GM19455 (cell line): ENCODE measurements around the gene SRGAP1.
"Not testable (repeated sequence)": the region's sequence is repeated elsewhere in the genome, so short reads cannot be mapped to it uniquely, and the experiment has no call there.

Experiments
- ATAC-seq: cut with Tn5 transposase; IDR thresholded peaks from one replicate; pipeline ENCODE4 v1.9.1; 2021; ENCODE audit not compliant: unreplicated experiment

Gene SRGAP1

GRCh38 chr12:63867053-63867452 lies 22.6 kb downstream of the SRGAP1 start:
- ATAC-seq, result no peak

DNA sequence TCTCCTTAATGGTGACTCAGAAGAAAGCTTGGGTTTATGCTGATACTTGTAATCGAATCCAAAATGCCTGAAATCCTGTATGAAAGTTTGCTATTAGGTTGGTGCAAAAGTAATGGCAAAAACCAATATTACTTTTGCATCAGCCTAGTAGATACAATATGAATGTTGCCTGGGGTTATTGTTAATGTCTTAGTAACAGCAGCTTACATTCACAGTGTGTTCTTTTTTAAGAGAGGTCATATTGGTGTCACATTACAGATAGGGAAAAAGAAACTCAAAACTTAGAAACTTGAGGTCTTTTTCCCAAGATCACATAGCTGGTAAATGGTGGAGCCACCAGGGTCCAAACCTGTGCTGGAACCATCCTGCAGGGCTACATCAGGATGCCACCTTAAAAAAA lies 25.2 kb downstream of the SRGAP1 start:
- ATAC-seq, result no peak

DNA sequence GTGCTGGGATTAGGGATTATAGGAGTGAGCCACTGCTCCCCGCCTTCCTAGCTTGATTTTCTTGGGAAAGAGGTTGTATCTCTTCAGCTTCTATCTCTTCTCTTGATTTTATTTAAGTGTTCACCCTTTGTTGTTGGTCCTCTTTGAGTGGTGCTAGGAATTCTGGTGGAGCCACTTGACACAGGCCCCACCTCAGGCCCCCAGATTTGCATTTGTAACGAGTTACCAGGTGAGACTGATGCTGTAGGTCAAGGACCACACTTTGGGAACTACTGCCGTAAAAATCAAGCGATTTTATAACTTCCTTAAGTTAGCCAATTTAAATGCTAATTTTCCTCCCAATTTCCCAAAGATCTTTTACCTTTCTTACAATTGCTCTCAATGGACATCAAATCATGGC lies 26.3 kb downstream of the SRGAP1 start:
- no peak for ATAC-seq

- no peak for ATAC-seq
Observed at GRCh38 chr12:63874897-63875480, 30.5 kb downstream of the SRGAP1 start.

- ATAC-seq, result no peak
Observed at GRCh38 chr12:63875703-63876102, 31.2 kb downstream of the SRGAP1 start.

DNA sequence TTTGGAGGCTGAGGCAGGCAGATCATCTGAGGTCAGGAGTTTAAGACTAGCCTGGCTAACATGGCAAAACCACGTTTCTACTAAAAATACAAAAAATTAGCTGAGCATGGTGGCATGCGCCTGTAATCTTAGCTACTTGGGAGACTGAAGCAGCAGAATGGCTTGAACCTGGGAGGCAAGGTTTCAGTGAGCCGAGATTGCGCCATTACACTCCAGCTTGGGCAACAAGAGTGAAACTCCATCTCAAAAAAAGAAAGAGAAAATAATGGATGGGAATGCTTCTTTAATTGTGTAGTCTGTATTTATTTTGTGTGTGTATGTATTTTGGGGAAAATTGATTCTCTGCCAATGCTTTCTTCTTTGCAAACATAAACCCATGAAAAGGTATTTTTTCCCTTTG lies 32.5 kb downstream of the SRGAP1 start:
- ATAC-seq, result no peak

DNA sequence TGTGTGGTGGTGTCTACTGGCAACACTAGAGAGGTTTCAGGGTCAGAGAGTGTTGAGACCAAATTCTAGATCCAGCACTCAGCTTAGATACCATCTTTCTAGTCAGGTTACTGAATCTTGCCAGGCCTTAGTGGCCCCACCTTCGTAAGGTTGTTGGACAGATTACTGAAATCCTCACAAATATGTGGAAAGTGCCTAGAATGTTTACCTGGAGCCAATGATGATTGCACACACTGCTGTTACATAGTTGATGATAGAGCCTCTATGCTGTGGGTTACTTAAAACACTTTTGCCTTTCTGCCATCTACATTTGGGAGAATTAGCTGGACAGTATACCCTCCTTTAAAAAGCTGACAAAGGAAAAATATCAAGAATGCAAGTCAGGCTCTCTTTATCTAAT lies 33.2 kb downstream of the SRGAP1 start:
- no peak for ATAC-seq

- not testable (repeated sequence) for ATAC-seq
Observed at GRCh38 chr12:63880235-63880634, 35.7 kb downstream of the SRGAP1 start.

- ATAC-seq, result no peak
Observed at GRCh38 chr12:63880742-63881263, 36.3 kb downstream of the SRGAP1 start.

DNA sequence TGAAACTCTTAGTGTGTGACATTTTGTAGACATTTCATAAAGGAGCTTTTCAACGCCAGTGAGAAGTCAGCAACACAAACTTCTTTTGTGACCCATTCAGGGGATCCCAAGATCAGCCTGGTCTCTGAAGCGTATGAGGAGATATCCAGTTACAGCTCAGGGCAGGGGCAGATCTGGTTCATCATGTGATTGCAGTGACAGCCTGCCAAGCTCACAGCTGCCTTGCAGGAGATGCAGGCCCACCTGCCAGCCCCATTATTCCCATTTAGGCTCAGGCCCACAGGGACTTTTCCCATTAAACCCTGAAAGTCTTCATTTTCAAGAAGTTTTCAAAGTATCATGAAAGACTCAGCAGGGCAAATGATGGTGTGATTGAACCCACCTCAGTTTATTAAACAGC lies 38.3 kb downstream of the SRGAP1 start:
- ATAC-seq, result no peak

DNA sequence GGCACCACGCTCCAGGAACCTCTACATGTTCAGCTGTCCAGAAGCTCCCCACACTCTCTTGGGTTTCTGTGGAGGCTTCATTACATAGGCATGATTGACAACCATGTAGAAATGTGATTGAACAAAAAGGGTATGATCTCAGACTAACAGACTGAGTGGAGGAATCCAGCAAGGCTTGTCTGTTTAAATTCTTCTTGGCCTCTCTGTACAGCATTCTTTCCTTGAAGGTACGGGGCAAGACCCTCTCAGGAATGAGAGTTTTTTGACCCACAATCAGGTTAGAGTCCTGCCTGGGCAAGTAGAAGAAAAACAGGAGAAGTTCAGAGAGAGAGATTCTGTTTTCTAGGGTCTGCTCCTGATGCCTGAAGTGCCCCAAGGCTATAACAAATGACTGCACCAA lies 40.9 kb downstream of the SRGAP1 start:
- ATAC-seq, result no peak

- ATAC-seq, result no peak
Observed at GRCh38 chr12:63888908-63889635, 44.6 kb downstream of the SRGAP1 start.

DNA sequence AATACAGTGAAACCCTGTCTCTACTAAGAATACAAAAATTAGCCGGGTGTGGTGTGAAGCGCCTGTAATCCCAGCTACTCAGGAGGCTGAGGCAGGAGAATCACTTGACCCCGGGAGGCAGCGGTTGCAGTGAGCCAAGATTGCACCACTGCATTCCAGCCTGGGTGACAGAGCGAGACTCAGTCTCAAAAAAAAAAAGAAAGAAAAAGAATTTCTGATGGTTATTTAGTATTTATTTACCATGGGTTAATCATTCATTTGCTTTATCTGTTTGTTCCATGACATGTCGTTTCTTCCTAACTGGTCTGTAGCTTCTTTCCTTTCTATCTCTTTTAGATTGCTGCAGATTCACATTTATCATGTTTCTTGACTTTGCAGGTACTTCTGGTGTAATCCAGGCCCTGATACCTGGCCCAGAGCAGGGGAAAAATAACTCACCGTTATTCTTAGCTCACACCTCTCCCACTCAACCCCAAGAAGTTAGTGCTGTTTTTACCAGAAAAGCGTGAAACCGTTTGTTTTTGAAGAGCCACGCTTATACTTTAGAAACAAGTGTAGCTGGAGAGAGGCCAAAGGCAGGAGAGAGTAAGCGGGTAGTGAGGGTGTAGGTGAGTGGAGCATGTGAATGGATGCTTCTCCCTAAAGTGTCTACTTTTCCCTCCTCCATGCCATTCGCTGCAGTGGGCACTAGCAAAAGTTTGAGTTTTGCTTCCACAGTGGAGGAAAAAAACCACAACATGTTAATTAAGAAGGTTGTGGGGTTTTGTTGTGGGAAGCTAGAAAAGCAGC lies 45.4 kb downstream of the SRGAP1 start:
- ATAC-seq, result no peak

DNA sequence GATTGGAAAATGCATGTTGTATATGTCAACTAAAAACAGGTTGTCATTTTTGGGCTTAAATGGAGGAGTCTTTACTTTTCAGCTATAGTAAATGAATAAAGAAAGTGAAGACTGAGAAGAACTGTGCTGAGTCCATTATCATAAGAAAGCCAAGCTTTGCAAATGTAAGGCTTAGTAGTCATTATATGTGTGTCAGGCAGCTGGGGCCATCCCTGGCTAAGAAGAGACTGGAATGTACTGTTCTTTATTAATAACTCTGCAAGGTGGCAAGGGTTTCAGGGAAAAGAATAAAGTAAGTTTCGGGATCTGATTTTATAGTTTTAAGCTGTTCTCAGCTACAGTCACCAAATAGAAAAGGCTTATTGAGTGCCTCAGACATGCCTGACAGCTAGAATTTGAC lies 48.7 kb downstream of the SRGAP1 start:
- no peak for ATAC-seq

DNA sequence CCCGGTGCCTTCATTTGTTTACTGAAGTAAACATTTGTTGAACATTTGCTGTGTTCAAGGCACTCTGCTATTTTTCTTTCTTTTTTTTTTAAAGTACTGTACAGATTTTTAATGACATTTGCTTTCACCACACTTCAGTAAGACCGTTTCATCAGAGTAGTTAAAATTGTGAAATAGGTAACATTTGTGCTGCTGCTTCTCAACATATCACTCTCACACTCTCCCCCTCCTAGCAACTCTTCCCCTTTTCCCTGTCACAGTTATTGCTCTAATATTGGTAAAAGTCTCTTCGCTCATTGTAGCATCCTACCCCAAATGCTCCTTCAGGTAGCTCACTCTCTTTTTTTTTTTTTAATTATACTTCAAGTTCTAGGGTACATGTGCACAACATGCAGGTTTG lies 49.6 kb downstream of the SRGAP1 start:
- ATAC-seq, result no peak

- no peak for ATAC-seq
Observed at GRCh38 chr12:63895841-63896240, 51.3 kb downstream of the SRGAP1 start.

GRCh38 chr12:63897931-63898330 lies 53.4 kb downstream of the SRGAP1 start:
- ATAC-seq, result no peak

- no peak for ATAC-seq
Observed at GRCh38 chr12:63898764-63899337, 54.4 kb downstream of the SRGAP1 start.

GRCh38 chr12:63899396-63899795 lies 54.9 kb downstream of the SRGAP1 start:
- no peak for ATAC-seq

GRCh38 chr12:63900922-63901793 lies 56.7 kb downstream of the SRGAP1 start:
- no peak for ATAC-seq

DNA sequence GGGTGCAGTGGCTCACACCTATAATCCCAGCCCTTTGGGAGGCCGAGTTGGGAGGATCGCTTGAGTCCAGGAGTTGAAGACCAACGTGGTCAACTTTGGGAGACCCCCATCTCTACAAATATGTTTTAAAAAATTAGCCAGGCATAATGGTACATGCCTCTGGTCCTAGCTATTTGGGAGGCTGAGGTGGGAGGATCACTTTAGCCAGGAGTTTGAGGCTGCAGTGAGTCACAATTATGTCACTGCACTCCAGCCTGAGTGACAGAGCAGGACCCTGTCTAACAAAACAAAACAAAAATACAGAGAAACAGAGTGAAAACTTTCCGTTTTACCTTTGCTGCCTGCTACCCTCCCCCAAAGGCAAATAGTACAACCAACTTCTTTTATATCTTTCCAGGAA lies 60.2 kb downstream of the SRGAP1 start:
- ATAC-seq, result no peak
